ENCODE data around the gene MT1A.

GRCh38 chr16:56629531-56629930 is 8.9 kb upstream of the MT1A start:
- no peak for TF ChIP-seq CTCF (conservative IDR thresholded peaks at IDR 0.05)
- no peak for TF ChIP-seq EZH2 (IDR thresholded peaks at IDR 0.05; ENCODE audit: low read depth)

Data from PC-9 (cell line).